Measurements from ENCODE around the gene GPR31.

The GPR31 gene

DNA sequence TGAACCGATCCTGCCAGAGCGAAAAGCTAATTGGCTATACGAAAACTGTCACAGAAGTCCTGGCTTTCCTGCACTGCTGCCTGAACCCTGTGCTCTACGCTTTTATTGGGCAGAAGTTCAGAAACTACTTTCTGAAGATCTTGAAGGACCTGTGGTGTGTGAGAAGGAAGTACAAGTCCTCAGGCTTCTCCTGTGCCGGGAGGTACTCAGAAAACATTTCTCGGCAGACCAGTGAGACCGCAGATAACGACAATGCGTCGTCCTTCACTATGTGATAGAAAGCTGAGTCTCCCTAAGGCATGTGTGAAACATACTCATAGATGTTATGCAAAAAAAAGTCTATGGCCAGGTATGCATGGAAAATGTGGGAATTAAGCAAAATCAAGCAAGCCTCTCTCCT lies 20.7 kb downstream of the GPR31 start:
- DNase-seq = no peak

DNA sequence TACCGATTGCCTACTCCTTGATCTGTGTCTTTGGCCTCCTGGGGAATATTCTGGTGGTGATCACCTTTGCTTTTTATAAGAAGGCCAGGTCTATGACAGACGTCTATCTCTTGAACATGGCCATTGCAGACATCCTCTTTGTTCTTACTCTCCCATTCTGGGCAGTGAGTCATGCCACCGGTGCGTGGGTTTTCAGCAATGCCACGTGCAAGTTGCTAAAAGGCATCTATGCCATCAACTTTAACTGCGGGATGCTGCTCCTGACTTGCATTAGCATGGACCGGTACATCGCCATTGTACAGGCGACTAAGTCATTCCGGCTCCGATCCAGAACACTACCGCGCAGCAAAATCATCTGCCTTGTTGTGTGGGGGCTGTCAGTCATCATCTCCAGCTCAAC lies 21.4 kb downstream of the GPR31 start:
- no peak for DNase-seq

DNA sequence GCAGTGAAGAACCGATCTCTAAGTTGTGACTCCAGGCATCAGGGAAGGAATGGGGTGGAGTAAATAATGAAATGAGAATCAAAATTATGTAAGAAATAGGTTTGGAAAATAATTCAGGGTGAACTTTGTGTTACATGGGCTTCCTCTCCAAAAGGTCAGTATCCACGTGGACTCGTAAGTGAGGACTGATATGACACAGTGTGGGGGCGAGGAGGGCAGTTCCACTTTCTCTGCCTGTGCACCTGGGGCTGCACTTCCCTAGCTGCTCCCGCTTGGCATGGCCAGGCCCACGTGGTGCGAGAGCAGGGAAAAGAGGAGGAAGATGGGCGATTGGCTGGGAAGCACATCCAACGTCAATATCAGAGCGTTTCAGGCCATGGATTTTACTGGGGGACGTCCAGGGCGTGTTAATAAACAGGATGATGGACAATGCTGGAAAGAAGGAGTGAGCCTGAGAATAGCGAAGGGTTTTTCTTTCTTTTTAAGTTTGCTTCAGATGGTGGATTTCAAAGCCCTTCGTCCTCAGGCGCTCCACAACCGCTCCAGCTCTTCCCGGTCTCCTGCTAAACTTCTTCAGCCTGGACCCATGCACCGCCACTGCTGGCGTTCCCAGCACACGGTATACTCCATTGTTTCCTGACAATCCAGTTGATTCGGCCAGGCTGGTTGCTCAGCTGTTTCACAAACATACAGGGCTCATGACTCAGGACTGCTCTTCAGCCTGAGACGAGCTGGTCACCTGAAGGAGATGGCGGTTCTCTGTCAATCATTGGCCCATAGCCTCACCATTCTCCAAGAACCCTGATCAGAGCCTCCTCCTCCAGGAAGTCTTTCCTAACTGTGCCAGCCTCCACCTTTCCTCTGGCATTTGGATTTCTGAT lies 23.1 kb downstream of the GPR31 start:
- no peak for DNase-seq

DNA sequence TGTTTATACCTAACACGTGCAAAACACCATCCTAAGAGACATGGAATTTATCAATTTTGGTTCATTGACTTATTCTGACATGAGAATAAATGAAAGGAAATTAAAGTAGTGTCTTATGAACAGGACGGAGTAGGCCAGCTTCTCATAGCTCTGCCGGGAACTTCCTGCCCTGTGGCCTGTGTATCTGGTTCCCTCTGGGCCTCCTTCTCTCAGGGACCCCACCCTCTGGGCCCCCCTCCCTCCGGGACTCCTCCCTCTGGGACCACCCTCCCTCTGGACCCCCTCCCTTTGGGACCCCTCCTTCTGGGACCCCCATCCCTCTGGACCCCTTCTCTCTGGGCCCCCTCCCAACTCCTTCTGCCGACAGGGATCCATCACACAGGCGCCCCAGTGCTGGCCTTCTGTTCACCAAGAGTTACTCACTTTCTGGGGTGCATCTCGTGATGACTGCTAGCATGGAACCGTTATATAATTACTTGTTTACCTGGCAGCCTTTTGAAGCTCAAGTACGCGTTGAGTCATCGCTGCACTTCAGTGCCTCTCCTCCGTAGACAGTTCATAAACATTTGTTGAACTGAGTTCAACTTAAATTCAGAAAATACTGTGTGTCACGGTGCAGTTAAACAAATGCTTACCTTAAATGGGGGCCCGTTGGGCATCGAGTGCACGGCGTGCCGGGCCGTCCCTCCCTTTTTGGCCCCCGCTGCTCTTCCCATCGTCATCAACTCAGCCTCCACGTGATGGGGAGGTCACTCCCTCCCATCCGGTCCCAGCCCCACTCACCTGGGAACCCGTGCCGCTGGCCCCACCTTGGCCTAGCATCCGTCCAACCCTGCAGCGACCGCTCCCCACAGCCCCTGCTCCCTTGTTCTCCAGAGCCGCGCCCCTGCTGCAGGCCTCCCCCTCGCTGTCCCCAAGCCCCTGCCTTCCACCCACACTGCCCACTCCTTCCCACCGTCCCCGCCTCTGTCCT lies 26.8 kb downstream of the GPR31 start:
- no peak for DNase-seq

DNA sequence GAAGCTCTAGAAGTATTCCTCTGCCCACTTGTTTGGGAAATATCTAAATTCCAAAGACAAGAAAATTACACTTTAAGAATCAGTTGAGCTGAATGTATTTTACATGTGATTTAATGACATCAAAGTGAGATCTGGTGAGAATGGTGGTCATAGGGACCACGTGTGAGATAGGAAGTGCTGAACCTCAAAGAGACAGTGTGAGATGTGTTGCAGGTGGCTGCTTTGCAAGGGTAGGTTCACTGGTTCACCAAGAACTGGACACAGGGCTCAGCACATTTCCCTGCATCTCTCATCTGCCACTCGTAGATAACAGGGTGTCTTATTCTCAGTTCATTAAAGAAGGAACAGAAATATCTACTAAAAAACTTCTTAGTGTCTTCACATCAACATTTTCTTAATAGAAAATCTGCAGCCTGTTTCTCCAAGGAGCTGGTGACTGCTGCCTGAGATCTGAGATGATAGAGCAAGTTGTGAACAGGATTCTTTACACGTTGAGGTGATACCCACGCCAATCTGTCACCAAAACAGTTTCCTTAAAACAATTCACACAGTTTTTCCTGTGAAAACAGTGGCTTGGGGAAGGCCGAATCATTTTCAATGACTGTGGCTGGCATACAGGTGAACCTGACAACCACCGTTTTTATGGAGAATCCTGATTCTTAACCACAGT lies 27.6 kb downstream of the GPR31 start:
- DNase-seq = no peak

DNA sequence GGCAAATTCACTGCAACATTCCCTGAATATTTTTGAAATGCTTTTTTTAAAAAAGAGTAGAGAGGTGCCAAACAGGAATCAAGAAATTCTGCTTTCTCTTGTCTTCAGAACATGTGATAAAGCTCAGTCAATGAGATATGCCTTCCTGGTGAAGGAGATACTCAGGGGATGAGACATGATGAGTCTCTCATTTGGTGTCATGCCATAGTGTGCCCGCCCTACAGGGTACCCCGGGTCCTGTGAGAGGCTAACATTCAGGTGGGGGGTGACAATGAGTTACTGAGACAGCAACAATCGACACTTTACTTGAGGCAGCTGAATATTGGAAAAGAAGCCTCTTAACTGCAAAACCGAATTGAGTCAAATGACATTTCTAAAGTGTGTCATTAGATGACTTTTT lies 28.2 kb downstream of the GPR31 start:
- DNase-seq = no peak

DNA sequence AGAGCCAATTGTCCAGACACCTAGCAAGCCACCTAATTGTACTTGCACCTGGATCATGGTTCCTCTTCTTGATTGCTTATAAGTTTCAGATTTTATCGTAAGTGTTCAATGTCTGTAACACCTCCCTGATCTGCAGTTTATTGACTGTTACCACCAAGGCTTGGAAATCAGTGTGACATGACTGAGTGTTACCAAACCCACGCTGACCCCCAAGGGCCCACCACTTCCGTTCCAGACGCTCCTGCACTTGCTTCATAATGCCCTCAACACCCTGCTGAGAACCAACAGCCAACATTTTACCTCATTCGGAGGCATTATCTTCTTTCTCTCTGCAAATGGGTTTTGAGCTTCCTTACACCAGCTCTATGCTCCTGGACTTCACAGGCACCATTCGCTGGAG lies 28.6 kb downstream of the GPR31 start:
- DNase-seq = no peak

DNA sequence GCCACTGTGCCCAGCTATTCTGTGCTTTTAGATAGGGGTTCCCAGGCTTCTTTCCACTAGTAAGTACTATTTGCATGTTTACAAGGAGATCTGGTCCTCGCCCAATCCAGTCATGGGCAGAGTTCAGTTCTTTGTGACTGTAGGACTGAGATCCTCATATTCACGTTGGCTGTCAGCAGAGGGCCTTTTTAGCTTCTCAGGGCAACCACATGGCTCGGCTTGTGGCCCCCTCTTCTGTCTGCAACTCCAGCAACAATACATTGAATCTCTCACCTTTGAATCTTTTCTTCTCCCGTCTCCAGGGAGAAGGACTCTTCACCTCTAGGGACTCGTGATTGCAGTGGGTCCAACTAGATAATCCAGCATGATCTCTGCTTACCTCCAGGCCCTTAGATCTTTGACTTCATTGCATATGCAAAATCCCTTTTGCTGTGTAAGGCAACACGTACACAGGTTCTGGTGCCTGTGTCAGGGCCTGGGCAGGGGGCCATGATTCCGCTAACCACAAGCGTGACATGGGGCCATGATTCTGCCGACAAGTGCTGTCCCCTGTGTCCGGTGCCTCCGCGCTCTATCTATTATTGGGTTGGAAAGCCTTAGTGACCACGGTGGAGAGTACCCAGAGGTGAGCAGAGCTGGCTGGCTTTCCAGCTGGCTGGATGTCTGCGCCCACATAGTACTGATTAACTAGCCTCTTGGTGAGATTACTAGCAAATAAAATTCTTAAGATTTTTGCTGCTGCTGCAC lies 29.8 kb downstream of the GPR31 start:
- no peak for DNase-seq

DNA sequence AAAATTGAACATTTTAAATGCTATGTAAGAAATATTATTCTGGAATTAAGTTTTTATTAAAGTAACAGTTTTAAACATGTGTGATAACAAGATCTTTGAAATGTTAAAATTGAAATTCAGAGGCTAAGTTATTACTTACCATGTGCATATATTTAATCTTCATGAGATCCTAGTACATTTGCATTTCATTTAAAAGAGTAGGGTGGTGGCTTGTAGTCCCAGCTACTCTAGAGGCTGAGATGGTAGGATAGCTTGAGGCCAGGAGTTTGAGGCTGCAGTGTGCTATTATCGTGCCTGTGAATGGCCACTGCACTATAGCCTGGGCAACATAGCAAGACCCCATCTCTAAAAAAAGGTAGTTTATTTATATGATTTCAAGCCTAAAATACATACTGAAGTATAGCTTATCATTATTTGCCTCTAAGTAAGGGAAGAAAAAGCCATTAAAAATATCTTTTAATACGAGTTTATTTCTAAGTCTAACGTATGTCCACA lies 31.9 kb downstream of the GPR31 start:
- DNase-seq = no peak

DNA sequence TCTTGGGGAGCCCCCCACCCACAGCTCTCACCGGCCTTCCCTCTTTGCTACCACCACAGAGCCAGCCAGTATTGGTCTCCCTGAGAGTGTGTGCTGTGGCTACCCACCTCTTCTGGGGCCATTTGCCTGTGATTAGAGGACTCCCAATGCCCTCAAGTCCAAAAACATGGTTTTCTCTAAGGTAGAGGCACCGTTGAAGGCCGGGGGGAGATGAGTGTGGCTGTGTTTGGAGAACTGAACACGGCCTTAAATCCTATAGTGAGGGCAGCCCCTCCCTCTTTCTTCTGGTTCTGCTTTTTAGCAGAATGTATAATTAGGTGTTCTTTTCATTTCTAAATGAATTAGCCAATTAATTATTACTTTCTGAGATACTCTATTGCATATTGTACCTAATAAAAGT lies 32.4 kb downstream of the GPR31 start:
- DNase-seq = no peak

DNA sequence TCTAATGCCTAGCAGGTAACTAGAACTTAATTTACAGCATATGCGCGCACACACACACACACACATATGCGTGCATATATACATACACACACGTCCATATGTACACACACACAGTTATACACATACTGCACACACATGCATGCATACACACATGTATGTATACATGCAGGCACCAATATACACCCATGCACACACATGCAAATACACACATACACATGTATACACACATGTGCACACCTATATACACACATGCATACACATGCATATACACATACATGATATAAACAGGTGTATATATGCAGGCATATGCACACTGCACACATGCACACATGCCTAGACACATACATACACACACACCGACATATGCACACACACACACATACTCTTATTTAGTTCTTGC lies 33.0 kb downstream of the GPR31 start:
- DNase-seq = no peak

DNA sequence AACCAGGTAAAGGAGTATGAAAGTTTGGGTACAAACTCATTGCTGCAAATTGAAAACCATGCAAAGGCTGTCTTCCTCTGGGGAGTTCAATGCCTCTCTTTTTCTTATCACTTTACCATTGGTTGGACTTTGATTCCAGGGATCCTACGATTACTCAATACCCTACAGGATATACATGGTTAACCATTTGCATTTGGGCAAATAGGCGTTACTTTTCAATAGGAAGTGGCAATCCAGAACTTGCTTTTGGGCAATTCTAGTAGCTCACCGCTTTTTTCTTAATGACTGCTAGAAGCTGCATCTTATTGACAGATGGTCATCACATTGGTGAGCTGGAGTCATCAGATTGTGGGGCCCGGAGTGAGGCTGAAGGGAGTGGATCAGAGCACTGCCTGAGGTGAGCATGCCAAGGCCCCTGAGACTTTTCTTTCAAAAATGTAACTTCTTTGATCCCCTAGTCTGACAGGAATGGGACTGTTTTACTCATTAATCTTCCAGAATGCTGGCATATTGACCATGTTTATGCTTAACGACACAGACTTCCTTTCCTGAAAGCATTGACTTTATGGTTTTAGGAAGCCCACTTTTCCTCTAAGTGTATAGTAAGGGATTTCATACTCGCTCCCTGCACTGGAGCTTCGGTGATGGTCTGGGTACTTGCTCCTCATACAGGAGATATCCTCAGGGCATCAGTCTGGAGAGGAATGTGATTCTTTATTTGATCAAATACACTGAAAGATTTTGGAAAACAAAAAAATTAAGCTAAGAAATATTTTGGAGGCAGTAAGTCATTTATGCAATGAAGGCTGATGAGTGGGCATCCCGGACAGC lies 34.7 kb downstream of the GPR31 start, which contains the start of gene CCR6:
Gene CCR6 (plus strand): TSS at position 270 of the 831 bp plus-strand sequence. CDS start 13,039 bp downstream, outside the sequence.
- DNase-seq = no peak

DNA sequence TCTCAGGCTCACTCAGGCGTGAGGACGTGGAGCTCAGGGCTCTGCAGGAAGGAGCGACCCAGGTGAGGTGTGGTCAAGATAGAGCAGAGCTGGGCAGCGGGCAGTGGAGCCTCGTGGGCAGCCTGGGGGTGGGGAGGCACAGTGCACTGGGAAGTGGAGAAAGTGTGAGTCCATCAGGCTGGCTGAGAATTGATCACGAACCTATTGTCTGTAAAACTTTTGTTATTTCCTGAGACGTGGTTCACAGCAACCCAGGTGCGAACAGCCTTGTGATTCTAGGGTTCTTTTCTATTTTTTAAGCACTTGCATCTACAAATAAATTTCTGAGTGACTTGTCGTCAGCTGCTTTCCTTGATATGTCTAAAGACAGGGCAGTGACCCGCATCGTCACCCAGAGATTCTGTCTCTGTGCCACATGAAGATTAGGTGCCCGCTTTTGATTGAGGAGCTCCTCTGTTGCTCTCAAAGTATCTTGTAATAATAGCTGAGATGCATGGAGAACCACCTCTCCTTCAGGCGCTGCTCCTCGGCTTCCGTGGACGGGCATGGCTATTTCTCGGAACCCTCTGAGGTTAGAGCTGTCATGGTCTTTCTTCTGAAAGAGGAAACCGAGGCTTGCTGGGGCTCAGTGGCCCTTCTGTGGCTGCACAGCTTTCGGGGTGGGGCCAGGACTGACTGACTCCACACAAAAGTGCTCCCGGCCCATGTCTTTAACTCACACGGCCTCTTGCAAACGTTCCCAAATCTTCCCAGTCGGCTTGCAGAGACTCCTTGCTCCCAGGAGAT lies 35.5 kb downstream of the GPR31 start:
- no peak for DNase-seq

DNA sequence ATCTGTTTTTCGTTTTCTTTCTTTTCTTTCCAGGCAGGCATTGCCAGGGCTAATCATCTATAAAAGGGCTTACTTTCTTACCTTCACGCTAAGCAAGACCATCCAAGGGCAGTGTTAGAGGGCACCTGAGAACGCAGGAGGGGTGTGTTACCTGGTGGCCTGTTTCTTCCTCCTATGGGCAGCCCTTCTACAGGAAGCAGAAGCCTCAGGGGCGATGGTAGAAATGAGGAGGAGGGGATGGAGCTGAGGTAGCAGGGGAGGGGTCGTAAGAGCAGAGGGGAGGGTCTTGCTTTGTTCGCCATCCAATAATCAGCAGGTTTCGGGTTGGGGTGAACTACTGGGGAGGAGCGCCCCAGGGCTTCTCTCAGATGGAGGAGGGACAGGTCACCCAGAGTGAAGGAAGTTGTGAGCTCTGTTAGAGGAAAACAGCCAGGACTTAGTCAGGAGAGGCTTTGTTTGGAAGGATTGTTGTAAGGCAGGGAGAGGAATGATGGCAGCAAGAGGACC lies 36.4 kb downstream of the GPR31 start:
- peak; percentile 41 for DNase-seq

DNA sequence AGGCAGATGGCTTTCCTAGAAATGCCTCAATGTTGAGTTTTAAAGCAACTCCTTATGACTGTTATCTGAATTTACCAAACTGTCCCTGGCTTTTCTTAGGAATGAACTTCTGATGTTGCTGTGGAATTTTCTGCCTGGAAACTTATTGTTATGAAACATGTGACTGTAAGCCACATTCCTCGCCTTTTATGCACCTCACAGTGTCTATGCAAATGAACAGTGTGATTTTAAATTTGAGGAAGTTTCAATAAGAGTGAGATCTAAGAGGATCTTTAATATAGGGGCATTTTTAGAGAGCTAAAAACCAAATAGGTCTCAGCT lies 37.2 kb downstream of the GPR31 start:
- DNase-seq = no peak

DNA sequence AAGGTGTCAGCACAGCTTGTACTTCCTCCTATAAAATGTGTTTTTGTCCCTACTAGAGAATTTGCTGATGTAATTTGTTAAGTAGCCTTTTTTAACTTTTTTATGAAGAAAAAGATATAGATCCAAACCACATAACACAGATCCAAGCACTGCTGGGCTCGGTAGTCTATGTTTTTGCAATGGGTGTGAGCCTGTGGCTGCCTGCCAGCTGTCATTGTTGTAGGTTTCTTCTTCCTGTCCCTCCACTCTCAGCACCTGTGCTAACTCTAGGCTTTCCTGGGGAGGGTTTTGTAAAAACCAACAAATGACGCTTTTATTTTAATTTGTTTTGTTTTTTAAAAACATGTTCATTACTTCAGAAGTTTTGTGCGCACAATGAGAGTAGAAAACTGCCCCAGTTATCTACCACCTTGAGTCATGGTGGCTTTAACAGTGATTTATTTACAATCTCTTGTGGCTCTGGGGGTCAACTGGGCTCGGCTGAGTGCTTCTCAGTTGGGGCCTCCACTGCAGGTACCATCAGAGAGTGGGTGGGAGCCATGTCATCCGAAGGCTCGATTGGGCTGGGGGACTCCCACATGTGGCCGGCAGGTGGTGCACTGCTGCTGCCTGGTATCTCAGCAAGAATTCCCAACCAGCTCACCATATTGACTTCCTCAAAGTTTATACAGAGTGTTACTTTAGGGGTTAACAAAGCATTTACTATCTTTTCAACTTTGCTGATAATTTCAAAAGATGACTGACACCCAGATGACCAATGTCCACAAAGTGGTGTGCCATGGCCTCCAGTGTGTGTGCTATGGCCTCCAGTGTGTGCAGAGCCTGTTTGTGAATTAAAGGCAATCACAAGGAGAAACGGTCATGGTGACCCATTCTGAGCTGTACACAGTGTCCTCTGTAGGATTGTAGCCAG lies 37.9 kb downstream of the GPR31 start:
- peak; percentile 70 for DNase-seq

DNA sequence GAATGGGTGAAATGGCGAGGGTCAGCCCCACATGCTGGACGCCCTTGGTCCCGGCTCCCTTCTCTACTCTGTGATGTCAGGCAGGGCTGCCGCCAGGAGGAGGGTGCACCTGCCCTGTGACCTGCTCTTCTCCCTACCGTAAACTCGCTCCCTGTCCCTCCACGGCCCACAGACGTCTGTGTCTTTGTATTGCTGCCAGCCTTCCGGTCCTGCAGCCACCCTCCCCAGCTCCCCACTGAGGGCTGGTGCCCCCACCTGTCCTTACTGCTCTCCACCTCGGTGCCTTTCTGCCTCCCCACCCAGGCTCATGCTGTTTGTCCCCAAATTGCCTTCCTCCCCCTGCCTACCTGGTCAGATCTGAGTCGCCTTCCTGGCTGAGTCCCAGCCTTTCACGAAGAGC lies 38.9 kb downstream of the GPR31 start:
- peak; percentile 48 for DNase-seq

DNA sequence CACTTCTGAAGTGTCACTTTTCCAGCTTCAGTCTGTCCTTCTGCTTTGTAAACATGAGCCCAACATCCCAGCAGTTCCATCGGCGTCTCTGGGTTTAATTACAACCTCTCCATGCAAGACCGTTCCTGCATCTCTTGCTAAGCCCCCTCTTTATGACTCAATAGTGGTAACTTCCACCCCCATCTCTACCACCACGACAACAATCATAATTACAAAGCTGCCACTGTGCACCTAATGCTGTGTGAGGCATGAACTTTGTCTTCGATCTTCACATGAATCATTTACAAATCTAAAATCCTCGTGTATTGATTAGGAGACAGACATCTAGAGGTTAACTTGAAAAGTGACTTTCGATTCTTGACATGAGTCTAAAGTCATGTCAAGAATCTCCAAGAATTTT lies 39.8 kb downstream of the GPR31 start:
- DNase-seq = no peak

DNA sequence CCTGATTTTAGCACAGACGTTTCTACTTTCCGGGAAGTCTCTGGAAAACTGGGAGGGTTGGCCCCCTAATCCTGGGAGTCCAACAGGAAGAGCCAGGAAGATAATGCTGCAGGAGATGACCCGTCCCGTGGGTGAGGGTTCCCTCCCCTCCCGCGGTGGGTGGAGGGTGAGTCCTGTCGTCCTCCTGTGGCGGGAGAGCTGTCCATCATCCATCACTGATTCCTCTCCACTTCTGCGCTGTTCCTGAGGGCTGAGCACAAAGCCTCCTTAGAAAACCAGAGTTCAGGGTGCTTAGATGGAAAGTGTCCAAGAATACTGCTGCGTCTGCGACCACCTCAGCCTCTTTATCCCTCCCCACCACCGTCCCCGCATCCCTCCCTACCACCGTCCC lies 40.9 kb downstream of the GPR31 start:
- no peak for DNase-seq
